ENCODE measurements around the gene ITGA8.

ITGA8 gene

DNA sequence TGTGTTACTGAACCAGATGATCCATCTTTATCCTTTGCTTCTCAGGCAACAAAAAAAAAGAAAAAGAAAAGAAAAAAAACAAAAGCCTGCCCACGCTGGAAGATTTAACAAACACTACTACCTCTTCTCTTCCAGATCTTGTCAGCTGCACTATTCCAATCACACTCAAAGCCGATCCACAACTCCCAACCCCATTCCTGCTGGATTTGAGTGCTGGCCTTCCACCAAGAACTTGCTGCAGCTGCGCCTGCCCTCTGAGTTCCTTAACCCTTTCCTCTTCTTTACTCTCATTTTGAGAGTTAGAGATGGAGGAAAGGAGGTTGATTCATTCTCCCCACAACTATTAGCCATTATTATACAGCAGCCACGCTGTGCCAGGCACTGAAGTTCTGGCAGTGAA lies 16.0 kb upstream of the ITGA8 start:
- no peak for DNase-seq (ENCODE audit: low read depth)

DNA sequence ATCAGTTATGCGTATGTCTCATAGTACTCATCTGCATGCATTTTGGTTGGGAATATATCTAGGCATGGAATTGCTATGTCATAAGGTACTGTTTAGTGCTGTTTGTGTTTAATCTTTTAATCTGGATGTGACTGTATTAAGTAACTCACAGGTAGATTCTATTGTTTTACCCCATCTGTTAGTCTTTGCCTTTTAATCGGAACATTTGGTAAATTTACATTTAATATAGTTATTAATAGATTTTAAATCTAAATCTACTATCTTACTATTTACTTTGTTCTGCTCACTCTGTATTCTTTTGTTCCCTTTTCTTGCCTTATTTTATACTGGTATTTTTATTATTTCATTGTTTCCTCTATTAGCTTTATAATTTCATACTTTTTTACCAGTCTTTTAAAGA lies 10.6 kb upstream of the ITGA8 start:
- no peak for DNase-seq (ENCODE audit: low read depth)

DNA sequence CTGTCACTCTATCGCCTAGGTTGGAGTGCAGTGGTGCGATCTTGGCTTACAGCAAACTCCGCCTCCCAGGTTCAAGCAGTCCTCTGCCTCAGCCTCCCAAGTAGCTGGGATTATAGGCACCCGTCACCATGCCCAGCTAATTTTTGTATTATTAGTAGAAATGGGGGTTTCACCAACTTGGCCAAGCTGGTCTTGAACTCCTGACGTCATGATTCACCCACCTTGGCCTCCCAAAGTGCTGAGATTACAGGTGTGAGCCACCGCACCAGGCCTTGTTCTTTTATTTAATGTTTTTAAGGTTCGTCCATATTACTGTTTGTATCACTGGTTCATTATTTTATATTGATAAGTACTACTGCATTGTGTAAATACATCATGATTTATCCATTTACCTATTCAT lies 10.2 kb upstream of the ITGA8 start:
- no peak for DNase-seq (ENCODE audit: low read depth)

DNA sequence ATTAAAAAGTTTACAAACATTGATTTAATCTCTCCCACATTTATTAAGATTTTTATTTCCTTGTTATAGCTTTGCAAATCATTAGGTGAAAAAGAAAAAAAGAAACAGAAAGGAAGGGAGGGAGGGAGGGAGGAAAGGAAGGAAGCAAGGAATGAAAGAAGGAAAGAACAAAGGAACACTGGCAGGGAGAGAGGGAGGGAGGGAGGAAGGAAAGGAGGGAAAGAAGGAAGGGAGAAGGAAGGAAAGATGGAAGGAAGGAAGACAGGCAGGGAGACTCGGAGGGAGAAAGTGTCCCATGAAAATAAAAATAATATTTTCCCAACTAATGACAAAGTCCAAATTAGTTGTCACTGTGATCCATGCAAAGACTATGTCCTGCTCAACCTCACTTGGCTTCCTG lies 6.3 kb upstream of the ITGA8 start:
- no peak for DNase-seq (ENCODE audit: low read depth)

DNA sequence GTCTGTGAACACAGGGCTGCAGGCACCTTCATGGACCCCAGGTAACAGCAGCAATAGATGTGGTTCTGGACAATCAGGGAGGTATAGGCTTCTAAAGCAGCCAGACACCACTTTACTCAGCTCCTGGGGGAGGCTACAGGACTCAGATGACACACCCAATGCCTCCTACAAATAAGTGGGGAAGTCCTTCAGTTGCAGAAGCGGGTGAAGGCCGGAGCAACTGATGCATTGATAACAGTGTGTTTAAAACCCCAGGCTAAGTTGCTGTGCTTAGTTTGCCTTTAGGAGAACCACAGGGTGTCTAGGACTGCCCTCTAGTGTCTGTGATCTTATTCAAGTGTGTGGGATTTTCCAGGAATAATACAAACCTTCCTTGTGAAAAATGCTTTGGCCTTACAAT lies 5.9 kb upstream of the ITGA8 start:
- DNase-seq (ENCODE audit: low read depth), result no peak

DNA sequence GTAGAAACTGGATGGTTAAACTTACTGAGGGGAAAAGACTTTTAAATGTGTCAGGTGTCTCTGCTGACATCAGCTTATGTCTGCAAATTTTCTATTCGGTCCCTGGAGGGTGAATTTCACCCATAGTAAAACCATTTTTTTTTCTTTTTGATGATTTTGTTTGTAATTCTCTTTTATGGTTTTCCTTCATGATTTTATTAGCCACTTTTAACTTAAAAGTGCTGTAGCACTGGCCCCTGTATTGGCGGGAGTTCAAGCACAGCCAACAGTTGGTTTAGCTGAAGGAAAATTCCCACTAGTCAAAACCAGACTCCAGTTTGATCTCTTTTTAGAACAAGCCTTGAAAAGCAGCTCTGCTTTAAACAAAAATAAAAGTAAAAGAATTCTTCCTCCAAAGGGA lies 5.0 kb upstream of the ITGA8 start:
- no peak for DNase-seq (ENCODE audit: low read depth)

DNA sequence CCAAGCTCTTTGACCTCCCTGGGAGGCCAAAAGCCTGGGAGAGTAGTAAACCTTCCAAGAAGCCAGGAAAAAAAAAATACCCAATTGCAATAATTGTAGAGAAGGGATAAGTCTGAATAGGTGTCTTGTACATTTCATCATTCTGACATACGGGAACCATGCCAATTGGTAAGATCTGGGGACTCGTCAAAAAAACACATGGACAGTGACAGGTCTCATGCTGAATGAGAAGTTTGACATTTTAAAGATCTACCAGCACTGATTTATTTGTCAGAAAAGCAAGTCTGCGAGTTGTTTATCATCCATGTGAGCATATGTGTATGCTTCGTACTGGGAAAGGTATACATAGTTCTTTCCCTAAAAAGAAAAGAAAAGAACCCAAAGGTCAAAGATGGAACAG lies 4.1 kb upstream of the ITGA8 start:
- no peak for DNase-seq (ENCODE audit: low read depth)

DNA sequence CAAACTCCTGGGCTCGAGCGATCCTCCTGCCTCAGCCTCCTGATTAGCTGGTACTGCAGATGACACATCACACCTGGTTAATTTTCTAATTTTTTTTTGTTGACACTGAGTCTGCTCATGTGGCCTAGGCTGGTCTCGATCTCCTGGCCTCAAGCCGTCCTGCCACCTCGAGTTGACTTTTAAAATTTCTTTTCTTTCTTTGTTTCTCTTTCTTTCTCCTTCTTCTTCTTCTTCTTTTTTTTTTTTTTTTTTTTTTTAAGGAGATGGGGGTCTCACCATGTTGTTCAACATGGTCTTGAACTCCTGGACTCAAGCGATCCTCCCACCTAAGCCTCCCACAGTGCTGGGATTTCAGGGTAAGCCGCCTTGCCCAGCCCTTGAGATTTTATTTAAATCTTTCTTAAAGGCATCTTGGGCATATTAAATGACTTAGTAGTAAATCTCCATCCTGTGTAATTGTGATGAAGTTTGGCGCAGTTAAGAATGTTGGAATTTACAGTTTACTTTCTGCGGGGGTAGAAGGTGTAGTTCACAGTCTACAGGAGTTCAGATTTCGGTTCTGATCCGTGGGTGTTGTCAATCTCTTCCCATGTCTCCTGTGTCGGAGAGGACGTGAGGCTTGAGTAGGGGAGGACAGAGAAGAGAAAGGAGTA lies 1.0 kb upstream of the ITGA8 start:
- DNase-seq (ENCODE audit: low read depth), result no peak

DNA sequence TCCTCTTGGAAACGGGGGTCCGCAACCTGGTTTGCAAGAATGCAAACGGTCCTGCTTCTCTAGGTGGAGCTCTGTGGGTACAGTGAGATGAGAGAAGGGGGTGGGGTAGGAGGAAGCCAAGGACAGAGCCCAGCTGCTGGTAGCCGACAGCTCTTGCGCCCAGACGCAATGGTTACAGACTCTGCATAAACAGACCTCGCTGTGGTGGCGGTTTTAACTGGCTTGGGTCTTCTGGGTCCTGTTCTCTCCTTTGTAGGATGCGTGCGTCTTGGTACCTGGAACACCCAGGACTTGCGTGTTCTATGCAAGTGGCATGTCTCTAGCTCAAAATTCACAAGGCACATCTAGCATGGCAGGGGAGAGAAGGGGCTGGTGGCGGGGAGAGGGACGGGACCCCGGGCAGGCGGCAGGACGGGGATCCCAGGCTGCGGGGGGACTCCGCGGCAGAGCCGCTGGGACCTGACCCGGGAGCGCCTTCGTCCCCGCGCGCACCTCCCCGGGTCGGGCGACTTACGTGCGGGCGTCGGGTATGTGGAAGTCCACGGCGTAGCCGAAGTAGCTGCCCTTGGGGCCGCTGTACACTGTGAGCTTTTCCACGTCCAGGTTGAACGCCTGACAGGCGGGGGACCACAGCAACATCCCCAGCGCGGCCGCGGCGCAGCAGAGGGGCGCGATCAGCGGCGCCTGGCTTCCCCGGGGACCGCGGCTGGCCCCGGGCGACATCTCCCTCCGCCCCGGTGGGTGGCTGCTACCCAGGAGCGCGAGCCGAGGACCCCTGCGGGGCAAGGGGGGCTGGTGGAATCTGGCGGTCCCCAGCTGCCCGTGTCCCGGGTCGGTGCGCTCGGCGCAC lies 448 bp downstream of the ITGA8 start:
- no peak for DNase-seq (ENCODE audit: low read depth)

DNA sequence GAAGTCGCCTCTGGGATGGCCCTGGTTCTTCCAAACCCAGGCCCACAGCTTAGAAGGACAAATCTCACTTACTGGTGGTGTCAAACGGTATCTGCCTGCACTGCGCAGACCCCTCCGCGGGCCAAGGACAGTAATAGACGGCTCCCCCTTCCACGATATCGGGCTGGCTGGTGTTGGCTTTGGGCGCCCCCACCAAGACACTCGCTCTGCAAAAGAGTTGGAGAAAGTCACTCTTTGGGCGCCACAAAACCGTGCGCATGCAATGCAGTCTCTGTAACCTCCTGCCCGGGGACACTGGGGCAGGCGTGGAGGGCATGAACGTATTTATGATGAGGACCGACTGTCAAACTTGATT lies 1.1 kb downstream of the ITGA8 start:
- no peak for DNase-seq (ENCODE audit: low read depth)

DNA sequence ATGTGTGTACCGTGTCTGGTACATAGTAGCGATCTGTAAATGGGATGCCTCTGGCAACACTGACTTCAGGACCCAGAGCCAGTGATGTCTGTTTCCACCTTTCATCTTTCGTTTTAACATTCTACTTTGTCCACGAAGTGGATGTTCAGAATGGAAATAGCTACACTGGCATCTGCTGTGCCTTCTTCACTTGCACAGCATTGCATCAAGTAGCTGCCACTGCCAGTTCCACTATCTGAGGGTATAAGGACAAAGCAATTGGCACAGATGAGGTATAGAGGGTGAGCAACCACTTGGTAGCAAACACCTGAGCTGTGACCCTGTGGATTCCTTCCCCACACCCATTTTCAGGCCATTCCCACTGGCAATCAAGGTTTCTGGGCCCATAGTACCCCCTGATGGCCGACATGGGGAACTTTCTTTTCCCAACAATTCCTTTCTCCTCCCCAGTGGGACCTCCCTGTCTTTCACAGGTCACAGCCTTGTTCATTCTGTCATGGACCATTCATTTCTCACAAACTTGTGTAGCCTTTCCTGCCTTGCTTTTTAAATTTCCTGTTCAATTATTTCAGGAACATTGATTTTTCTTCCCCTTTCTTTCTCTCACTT lies 4.0 kb downstream of the ITGA8 start:
- DNase-seq (ENCODE audit: low read depth), result no peak

DNA sequence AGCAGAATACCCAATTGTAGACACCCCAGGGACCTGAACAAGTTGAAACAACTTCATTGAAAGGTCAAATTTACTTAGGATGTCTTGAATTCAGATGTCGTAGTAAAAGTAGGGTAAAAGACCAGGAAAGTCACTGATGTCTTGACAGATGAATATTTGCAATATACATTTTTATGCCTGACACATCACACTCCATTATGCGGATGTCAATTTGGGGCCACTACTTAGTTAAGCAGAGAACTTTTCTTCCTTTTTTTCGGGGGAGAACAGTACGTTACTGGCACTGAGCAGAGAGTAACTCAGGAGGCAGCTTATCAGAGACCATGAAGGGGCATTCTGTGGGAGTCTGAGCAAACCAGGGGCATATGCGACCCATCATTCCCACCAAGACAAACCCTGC lies 4.9 kb downstream of the ITGA8 start:
- DNase-seq (ENCODE audit: low read depth), result no peak

DNA sequence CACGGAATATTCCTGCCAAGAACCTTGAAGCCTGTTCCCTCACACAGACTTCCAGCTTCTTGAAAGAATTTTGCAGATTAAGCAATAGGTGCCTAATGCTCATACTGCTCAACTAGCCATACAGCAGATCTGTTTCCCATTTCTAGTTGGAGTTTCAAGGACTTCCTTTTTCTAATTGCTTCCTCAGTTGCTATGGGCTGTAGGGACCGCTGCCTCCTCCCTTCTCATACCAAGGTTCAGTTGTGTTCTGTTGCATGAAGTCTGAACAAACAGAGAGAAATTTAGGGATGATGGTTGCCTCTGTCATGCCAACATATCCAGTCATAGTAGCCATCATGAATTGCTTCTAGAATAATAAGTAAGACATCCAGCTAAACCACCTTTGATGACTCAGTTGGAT lies 6.8 kb downstream of the ITGA8 start:
- no peak for DNase-seq (ENCODE audit: low read depth)

DNA sequence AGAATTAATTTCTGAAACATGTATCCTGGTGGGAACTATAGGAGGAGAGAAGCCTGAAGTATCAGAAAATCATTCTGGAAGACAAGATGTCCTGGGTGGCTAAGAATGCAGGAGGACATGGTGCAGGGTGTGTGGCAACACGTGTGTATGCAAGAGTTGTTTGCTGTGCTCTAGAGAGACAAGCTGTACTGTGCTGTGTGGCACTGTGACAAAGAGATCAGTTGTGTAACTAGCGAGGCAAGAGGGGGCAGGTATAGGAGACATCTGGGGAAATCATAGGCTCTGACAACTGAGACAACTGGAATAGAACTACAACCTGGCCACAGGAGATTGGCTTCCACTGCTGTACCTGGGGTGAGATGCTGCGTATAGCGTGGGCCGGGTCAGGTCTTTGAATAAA lies 9.3 kb downstream of the ITGA8 start:
- no peak for DNase-seq (ENCODE audit: low read depth)

DNA sequence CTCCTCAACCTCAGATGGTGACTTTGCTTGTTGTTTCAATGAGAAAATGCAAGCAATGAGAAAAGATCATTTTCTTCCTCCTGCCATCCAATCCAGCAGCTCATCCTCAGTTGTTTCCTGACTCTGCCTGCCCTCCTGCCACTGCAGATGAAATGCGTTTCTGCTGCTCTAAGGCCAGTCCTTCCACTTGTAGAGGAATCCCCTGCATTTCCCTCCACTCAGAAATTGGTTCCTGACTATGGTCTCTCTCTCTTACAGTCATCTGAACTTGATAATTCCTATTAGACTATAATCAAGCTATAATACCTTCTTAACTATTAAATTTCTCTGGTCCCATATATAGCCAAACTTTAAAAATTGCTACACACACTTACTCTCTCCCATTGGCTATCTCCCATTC lies 14.4 kb downstream of the ITGA8 start:
- no peak for DNase-seq (ENCODE audit: low read depth)

DNA sequence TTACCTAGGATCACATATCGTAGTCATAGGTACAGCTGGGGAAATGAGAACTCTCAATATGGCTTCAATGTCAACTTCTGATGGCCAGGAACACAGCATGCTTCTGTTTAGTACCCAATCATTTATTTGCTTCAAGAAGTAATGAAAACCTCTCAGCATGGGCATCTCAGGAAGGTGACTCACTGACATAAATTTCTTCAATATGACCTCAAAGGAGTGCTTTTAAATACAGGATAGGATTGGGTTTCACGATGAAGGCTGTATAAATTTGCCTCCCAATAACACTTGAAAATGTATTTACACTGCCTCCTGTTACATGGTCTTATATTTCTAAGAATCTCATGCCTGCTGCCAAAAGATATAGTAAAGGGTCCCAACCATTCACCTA lies 15.1 kb downstream of the ITGA8 start:
- DNase-seq (ENCODE audit: low read depth), result no peak

DNA sequence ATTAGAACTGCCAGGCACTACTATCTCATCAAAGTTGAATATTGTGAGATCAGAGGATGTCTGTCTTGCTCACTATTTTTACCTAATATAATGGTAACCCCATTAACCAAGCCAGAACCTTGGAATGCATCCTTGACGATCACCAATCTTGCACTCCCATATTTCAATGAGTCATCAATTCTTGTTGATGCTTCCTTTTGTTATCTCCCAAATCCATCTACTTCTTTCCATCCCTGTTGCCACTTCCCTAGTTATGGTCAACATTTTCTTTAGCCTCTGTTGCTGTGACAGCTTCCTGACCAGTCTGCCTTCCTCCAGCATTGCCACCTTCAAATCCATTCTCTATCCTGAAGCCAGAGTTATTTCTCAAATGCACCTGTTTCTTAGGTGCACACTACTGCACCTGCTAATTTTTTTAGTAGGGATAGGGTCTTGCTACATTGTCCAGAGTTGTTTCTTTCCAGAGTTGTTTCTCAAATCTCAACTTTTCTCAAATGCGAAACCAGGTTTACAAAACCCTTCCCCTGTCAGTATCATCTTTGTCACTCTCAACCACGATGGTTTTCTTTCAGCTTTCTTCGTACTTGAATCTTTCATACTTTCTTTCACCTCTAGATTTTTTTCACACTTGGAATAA lies 15.7 kb downstream of the ITGA8 start:
- DNase-seq (ENCODE audit: low read depth), result no peak

DNA sequence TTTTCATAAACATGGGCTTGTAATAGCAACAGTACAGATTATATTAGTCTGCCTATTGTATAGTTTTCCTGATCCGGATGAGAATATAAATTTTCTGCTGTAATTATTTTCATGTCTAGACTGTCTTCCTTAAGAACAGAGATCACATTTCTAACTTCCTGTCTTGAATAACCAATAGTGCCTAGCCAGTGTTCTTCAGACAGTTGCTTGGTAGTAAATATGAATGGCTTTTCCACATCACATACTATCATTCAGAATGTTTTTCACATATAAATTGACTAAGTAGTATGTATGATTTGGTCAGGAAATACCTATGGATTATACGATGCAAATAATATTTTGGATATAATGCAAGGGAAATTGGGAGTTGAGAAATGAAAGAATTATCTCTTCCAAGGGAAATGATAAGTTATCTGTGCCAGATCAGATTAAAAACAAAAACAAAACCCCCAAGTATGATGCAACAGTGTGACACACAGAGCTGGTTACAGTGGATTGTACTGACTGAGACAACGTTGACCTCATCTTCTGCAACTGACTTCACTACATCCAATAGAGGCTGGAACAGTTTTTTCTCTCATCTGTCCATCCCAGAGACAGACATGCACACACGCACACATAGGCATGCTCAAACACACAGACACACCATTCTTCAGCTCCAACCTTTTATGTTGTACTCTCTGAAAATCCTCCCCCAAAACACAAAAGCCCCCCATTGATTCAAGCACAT lies 16.4 kb downstream of the ITGA8 start:
- DNase-seq (ENCODE audit: low read depth), result no peak

DNA sequence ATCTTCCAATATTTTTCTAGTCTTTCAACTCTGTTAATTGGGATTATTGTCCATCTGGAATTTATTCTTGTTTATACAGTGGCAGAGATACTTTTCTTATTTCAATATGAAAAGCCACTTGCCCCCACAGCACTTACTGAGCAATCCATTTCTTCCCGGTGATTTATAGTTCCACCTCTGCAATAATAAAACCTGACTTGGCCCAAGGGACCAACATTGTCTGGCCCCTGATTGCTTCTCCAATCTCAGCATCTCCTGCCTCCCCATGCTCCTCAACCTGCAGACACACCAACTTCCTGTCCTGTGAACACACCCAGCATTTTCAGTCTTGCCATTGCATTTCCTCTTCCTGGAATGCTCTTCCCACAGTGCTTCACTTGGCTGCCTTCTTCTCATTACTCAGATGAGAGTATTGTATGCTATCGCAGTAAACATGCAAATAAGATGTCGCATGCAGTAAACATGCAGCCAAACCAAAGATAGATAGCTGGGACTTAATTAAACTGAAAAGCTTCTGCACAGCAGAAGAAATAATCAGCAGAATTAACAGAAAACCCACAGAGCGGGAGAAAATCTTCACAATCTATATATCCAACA lies 19.5 kb downstream of the ITGA8 start:
- DNase-seq (ENCODE audit: low read depth), result no peak

DNA sequence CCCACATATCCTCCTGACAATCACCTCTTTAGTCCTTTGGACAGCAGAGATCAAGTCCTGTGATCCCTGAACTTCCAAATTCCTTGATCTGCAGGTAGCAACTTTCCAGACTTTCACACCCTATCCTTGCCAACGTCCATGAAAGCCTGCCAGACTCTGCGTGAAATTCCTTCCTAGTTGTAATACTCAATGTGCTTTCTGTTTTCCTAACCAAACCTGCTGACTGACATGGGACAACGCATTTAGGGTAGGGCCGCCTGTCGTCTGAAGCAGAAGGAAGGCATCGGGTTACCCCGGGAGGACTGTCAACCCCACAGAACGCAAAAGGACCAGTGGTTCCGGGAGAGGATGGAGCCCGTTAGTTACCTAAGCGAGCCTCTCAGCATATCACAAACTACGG lies 23.9 kb downstream of the ITGA8 start:
- no peak for DNase-seq (ENCODE audit: low read depth)

DNA sequence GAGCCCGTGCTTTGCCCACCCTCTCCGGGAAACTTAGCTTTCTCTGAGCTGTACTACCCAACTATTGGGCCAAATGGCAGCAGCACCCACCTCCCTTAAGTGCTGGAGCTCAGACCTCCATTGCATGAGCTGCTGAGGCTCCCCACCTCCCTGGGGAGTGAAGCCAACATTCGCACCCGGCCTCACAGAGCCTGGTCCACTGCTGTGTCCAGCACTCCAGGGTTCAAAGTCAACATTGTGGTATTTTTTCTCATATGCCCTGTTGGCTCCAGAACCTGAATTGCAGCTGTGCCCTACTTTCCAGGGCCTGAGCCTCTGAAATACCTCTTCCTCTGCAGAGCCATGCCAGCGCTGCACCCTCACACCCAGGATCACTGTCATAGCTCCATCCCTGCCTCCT lies 29.7 kb downstream of the ITGA8 start:
- DNase-seq (ENCODE audit: low read depth), result no peak

DNA sequence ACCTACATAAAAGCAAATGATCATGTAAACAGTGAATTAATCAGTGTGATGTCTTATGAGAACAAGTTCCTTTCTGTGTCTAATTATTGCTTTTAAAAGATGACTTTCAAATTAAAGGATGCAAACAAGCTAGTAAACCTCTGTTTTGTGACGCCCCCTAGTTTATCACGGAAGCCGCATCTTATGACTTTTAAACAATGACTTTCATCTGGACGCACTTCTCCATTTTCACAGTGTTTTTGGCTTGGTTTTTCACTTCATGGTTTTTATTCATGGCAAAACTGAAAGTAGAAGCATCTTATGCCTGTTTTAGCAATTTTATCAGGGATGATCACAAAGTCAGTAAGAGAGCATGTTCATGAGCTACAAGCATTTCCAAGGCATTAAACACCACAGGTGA lies 35.0 kb downstream of the ITGA8 start:
- DNase-seq (ENCODE audit: low read depth), result no peak
